HepG2 (cell line): ENCODE results near the gene SRGAP3. TPM values are rescaled to one million over a fixed set of nuclear protein-coding genes. Genes with fewer than 3 reads are reported as not detected.

Experiments used
- CSRNP1 ChIP-seq: sonication (generic); formaldehyde crosslinking; IDR thresholded peaks from 2 replicates; pipeline ENCODE4 v1.8.1; 2023; ENCODE audit warnings: mild to moderate bottlenecking, missing genetic modification reagents
- HNRNPLL ChIP-seq: fragments of 200-400 bp; formaldehyde crosslinking; IDR thresholded peaks from 2 replicates; pipeline ENCODE4 v1.6.1; 2017; ENCODE audit warnings: mild to moderate bottlenecking, low read depth, low read length; ENCODE audit not compliant: poor library complexity, severe bottlenecking
- JUN ChIP-seq: sonication (generic); formaldehyde crosslinking; IDR thresholded peaks from 2 replicates; pipeline ENCODE4 v1.4.0; 2020; ENCODE audit warnings: mild to moderate bottlenecking, missing genetic modification reagents
- TP53 ChIP-seq: sonication (generic); formaldehyde crosslinking; conservative IDR thresholded peaks from 2 replicates; pipeline ENCODE4 v1.4.0; 2020; ENCODE audit warnings: missing genetic modification reagents
- ZNF142 ChIP-seq: sonication (generic); formaldehyde crosslinking; IDR thresholded peaks from 2 replicates; pipeline ENCODE4 v1.4.0; 2020; ENCODE audit warnings: missing genetic modification reagents
- ZNF784 ChIP-seq: sonication (generic); formaldehyde crosslinking; IDR thresholded peaks from 2 replicates; pipeline ENCODE4 v1.5.1; 2020; ENCODE audit warnings: missing genetic modification reagents, mild to moderate bottlenecking, borderline replicate concordance
- polyA plus RNA-seq, 8 experiments: library from polyadenylated mRNA; depleted of rRNA in 3 of 8; stranded (reverse) in 7 of 8; unstranded in 1 of 8; fragments of >200 nt; fragmentation: Illumina TruSeq in 4 of 8; extraction: Trizol in 4 of 8; gene quantifications; 2 replicates each; pipeline versions ENCODE4 v1.2.1 to v1.2.3, GENCODE V29; 2011 to 2016; ENCODE audit warnings: low read depth in 4 of 8, missing spikeins in 1 of 8, mixed read lengths in 1 of 8; ENCODE audit not compliant: insufficient read depth in 1 of 8
- total RNA-seq, 5 experiments: library from RNA; depleted of rRNA; stranded (reverse); fragments of >200 nt; fragmentation: Illumina TruSeq; extraction: Trizol; gene quantifications; 2 replicates each; pipeline ENCODE4 v1.2.3, GENCODE V29; 2016; ENCODE audit warnings: low read depth in 1 of 5

SRGAP3 gene
- total and polyA plus RNA-seq, 2 of the 13 experiments (the other 11 are each of a cell fraction or from before 2014, with no cell fraction given), result 1.2 to 1.4 TPM

GRCh38 chr3:9123840-9124239 lies 125.6 kb downstream of the SRGAP3 start (continued):
- TF ChIP-seq ZNF142 (CRISPR knock-in tag) (no peak), JUN (CRISPR knock-in tag) (no peak), CSRNP1 (CRISPR knock-in tag) (no peak), HNRNPLL (no peak), TP53 (CRISPR knock-in tag) (no peak), ZNF784 (CRISPR knock-in tag) (no peak)
- TF ChIP-seq, all 625 proteins: peak for 0
